GM18861 (cell line): Measurements from ENCODE around the gene TRDMT1.

Source experiments
- ATAC-seq: cut with Tn5 transposase; IDR thresholded peaks from one replicate; pipeline ENCODE4 v1.9.1; 2021; ENCODE audit not compliant: unreplicated experiment

TRDMT1 gene

DNA sequence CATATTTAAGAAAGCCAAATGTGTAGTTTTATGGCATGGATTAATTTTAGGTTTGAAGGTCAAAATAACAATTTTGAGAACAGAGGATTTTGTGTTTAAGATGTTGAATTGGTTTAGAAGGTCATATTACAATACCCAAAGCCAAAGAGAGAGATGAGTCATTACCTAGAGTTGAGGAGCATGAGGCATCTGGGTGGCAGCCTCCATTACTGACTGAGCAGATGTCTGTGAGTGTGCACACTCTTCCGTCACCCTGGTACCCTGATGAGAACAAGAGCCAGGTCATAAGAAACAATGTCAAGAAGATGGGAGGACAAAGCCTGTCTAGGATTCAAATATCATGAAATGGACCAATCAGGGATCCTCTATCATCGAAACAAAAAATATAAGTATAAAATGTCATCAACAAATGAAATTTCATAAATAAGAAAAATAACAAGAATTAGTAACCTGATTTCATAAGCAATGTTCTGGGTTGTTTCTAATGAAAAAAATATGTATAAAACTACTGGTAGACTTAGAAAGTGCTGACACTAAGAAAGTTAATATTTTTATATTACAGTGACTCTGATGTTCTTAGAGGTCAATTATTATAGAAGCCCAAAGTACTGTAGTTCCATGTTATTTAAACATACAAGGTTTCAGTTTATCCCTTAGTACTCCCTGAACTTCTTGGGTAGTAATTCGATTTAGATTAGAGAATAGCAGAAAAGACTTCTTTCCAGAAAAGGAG lies 91.8 kb downstream of the TRDMT1 start:
- ATAC-seq, result no peak

DNA sequence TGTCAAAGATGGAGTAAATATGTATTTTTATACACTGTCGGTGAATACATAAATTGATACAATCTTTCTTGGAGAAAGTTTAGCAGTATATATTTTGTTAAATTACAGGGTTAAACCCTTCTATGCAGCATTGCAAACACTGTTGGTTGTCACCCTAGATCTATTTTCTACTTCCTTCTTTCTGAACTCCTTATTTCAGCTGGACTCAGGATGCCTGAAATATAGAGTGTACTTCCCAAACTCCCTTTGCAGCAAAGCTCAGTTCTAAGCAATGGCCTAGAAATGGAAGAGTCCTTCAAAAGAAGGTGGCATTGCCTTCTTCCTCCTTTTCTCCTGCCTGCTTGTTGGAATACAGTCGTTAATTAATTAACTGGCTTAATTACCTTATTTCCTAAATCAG lies 92.4 kb downstream of the TRDMT1 start:
- no peak for ATAC-seq

DNA sequence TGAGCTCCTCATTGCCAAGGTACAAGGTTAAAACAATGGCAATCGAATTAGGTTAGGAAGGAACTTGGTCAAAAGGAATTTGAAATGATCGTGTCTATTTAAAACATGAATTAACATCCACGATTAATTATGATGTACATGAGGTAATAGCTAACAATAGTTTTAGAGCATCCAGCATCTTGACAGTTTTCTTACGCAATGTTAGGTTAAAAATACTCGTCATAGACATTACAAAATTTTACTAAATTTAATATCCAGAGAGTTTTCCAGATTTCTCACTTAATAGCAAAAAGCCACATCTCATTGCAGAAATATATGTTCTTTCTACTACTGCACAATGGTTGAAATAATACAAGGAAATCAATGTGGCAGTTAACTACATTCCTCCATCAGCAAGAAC lies 94.5 kb downstream of the TRDMT1 start:
- no peak for ATAC-seq

DNA sequence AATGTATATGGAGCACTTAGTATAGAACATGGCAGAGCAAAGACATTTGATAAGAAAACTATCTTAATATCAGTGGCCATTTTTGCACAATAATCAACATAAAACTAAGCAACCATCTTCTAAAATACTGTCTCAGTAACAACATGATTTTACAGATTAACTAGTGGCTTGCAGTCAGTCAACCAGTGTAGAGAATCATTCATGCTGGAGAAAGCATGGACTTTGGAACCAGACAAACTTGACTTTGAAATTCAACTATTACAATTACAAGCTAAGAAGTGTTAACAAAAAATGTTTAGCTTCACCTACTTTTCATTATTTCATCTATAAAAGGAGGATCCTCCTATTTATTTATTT lies 99.6 kb downstream of the TRDMT1 start:
- no peak for ATAC-seq

DNA sequence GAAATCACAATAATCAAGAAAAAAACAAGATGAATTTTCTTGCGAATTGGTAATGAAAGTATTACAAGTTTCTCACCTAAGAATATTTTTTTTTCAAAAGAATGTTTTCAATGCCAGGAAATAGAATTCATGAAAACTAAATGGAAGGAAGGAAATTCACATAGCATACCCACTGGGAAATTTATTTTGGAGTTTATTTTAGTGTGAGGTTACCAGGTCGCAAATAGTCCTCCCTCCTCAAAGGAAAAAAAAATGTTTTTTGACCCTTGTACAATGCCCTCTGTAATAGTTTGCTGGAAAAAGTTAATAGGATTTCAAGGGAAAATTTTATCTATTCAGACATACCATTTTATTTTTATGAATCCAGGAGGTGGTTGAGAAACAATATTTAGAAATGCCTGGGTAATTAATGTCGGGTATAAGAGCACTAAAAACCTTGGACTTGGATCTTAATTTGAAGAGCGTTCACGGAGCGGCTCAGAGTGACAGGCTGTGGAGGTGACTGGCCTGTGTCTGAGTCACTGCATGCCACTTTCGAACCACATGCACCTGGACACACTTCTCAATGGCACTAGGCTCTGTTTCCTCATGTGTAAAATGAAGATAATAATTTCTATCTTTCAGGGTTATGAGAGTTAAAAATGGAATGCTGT lies 100.1 kb downstream of the TRDMT1 start:
- no peak for ATAC-seq

DNA sequence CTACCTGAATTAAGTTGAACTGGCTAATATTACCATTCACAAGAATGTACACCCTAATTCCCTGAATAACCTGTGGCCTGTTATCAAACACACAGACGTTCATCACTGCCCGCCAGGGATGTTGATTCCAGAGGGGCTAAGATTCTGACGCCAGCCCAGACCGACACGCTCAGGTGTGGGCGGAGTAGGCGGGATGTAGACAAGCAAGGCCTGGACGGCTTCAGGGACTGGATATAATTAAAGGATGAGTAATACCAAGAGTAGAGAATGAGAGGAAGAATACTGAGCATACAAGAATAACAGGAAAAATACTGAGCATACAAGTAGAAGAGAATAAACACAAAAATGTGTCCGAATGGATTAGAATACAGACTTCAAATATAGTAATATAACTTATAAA lies 100.9 kb downstream of the TRDMT1 start:
- ATAC-seq, result no peak

DNA sequence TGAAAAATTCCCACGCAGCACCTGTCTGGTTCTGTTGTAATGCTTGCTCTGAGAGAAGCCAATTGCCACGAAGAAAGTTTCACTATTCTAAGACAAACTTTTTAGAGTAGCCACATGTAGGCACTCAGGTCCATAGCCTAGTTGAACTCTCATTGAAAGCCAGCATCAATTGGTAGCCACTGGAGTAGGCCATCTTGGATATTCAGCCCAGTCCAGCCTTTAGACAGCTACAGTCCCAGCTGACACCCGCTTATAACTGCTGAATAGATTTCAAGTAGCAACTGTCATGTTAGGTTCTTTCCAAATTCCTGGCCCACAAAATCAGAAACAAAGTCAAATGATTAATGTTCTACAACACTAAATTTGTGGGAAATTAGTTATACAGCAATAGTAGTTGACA lies 103.5 kb downstream of the TRDMT1 start:
- no peak for ATAC-seq
